GM12891 (cell line): ENCODE data around the gene PSMB2.
A peak's percentile ranks its signal among the peaks of the same experiment; 100 is the strongest.
"Not testable (repeated sequence)": the region's sequence is repeated elsewhere in the genome, so short reads cannot be mapped to it uniquely, and the experiment has no call there.

Experiments used
- DNase-seq: peaks from one replicate; pipeline ENCODE4 v3.0.0; 2011; ENCODE audit warnings: low spot score; ENCODE audit not compliant: insufficient read length
- FAIRE-seq: peaks from 2 replicates; lab custom pipeline; 2011; peaks lifted over from hg19 to GRCh38; lab: Jason Lieb, UNC
- PAX5 ChIP-seq: IDR thresholded peaks from 2 replicates; pipeline ENCODE4 v1.6.1; 2011; ENCODE audit warnings: low read length, moderate library complexity, mild to moderate bottlenecking; ENCODE audit not compliant: insufficient read depth, severe bottlenecking
- POLR2A ChIP-seq: IDR thresholded peaks from 2 replicates; pipeline ENCODE4 v1.6.1; 2011; ENCODE audit warnings: low read depth, low read length, control low read depth
- POLR2AphosphoS5 ChIP-seq: IDR thresholded peaks from 2 replicates; pipeline ENCODE4 v1.6.1; 2011; ENCODE audit warnings: low read depth, low read length, control low read depth
- POU2F2 ChIP-seq: IDR thresholded peaks from 2 replicates; pipeline ENCODE4 v1.6.1; 2011; ENCODE audit warnings: low read depth, mild to moderate bottlenecking, control low read depth, low read length, moderate library complexity
- SPI1 ChIP-seq: IDR thresholded peaks from 2 replicates; pipeline ENCODE4 v1.6.1; 2011; ENCODE audit warnings: low read depth, low read length, control low read depth
- TAF1 ChIP-seq: IDR thresholded peaks from 2 replicates; pipeline ENCODE4 v1.6.1; 2011; ENCODE audit warnings: low read depth, low read length, control low read depth

PSMB2 gene

GRCh38 chr1:35587736-35588135, 53.6 kb downstream of the PSMB2 start:
- FAIRE-seq (no peak), DNase-seq (no peak)
- no peak for TF ChIP-seq POU2F2
- no peak for TF ChIP-seq POLR2AphosphoS5
- TF ChIP-seq SPI1, result no peak
- TF ChIP-seq TAF1, result no peak
- TF ChIP-seq PAX5, result no peak

GRCh38 chr1:35586808-35587207, 54.5 kb downstream of the PSMB2 start:
- TF ChIP-seq SPI1 (no peak), PAX5 (no peak)
- DNase-seq, result no peak
- FAIRE-seq, result no peak

GRCh38 chr1:35585805-35586204, 55.5 kb downstream of the PSMB2 start:
- not testable (repeated sequence) for FAIRE-seq, DNase-seq

- FAIRE-seq (no peak), DNase-seq (no peak)
- TF ChIP-seq POLR2AphosphoS5 (no peak), TAF1 (no peak), POU2F2 (no peak), SPI1 (no peak), POLR2A (no peak), PAX5 (no peak)
Observed at GRCh38 chr1:35585281-35585680, 56.0 kb downstream of the PSMB2 start.

- FAIRE-seq, DNase-seq: not testable (repeated sequence)
Observed at GRCh38 chr1:35581621-35582020, 59.7 kb downstream of the PSMB2 start.

GRCh38 chr1:35580949-35581388, 60.4 kb downstream of the PSMB2 start:
- TF ChIP-seq POLR2A, result no peak
- TF ChIP-seq PAX5, result no peak
- TF ChIP-seq POU2F2, result no peak
- DNase-seq, result no peak
- FAIRE-seq, result no peak

GRCh38 chr1:35577071-35577998, 64.0 kb downstream of the PSMB2 start:
- DNase-seq, result peak; percentile 73
- peak; percentile 93 for FAIRE-seq
- no peak for TF ChIP-seq TAF1
- TF ChIP-seq SPI1, result no peak
- no peak for TF ChIP-seq POU2F2
- no peak for TF ChIP-seq PAX5
- no peak for TF ChIP-seq POLR2A
- TF ChIP-seq POLR2AphosphoS5, result no peak

- DNase-seq, FAIRE-seq: not testable (repeated sequence)
Observed at GRCh38 chr1:35576766-35577070, 64.6 kb downstream of the PSMB2 start.

- TF ChIP-seq POU2F2, result no peak
- TF ChIP-seq POLR2A, result no peak
- TF ChIP-seq POLR2AphosphoS5, result no peak
- no peak for TF ChIP-seq PAX5
- TF ChIP-seq SPI1, result no peak
- no peak for TF ChIP-seq TAF1
- FAIRE-seq (no peak), DNase-seq (no peak)
Observed at GRCh38 chr1:35576061-35576765, 65.1 kb downstream of the PSMB2 start.

GRCh38 chr1:35575416-35575958, 65.8 kb downstream of the PSMB2 start:
- DNase-seq (no peak), FAIRE-seq (no peak)
- TF ChIP-seq POLR2A (no peak), POLR2AphosphoS5 (no peak), PAX5 (no peak)
